Suppressor macrophage (primary cell): ENCODE data around the gene STX5.
"Not testable (repeated sequence)": the region's sequence is repeated elsewhere in the genome, so short reads cannot be mapped to it uniquely, and the experiment has no call there.

ENCODE experiments used
- DNase-seq, 4 experiments: peaks; one replicate each; pipeline ENCODE4 v3.0.0-alpha.2; 2020 to 2022
- total RNA-seq, 17 experiments: gene quantifications; one replicate each; lab custom pipeline; 2026; ENCODE audit warnings: mixed read lengths in 6 of 17, inconsistent platforms in 3 of 17; lab: John Stamatoyannopoulos, UW

Gene STX5, protein sequence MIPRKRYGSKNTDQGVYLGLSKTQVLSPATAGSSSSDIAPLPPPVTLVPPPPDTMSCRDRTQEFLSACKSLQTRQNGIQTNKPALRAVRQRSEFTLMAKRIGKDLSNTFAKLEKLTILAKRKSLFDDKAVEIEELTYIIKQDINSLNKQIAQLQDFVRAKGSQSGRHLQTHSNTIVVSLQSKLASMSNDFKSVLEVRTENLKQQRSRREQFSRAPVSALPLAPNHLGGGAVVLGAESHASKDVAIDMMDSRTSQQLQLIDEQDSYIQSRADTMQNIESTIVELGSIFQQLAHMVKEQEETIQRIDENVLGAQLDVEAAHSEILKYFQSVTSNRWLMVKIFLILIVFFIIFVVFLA
- 24.7 to 73.5 (median 34.3) reads per million in 17 experiments for total RNA-seq

DNA sequence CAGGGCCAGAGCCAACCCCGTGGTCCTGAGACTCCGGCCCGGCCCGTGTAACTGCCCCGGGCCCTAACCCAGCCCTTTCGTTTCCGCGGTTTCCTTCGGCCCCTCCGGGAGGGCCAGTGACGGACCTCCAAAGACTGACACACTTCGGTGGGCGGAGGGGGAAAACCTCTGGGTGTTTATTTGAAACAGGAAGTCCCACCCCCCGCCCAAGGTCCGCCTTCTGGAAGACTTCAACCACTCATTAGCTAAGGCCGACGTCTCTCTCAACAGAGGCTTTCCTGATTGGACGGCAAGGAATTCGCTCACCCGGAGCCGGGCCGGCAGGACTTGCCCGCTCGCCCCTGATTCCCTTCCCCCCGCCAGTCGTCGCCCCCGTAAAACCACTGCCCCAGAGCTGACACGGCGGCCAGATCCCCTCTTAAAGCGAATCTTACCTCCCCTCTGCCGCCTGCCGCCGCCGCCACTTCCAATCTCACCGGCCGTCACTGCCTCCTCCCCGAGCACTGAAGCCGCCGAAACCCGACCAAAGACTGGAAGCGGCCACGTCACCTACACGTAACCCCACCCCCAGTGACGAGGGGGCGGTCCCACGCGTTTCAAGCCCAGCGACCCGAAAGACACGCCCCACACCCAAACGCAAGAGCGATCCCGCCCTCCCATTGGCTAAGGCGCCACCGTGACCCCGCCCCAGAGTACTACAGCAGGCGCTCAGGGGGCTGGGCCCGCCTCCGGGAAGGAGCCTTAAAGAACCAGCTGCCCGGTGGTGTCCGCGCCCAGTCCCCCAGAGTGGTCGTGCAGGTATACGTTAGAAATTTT, at the start of gene STX5:
Gene STX5 (minus strand): TSS at position 532 of the 816 bp plus-strand sequence. CDS start 808 bp downstream, outside the sequence.
- DNase-seq = peak; percentile 99 to 100 (median 99)

DNA sequence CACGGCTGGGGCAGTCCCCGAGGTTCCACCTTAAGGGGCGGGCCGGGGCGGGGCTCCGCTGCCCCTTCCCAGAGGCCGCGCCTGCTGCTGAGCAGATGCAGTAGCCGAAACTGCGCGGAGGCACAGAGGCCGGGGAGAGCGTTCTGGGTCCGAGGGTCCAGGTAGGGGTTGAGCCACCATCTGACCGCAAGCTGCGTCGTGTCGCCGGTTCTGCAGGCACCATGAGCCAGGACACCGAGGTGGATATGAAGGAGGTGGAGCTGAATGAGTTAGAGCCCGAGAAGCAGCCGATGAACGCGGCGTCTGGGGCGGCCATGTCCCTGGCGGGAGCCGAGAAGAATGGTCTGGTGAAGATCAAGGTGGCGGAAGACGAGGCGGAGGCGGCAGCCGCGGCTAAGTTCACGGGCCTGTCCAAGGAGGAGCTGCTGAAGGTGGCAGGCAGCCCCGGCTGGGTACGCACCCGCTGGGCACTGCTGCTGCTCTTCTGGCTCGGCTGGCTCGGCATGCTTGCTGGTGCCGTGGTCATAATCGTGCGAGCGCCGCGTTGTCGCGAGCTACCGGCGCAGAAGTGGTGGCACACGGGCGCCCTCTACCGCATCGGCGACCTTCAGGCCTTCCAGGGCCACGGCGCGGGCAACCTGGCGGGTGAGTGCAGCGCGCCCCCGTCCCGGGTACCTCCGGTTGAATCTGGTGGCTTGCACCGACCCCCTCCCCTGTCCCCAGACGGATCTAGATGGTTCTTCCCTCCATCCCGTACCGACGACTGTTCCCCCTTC, 49.1 kb upstream of the STX5 start, which contains the start of gene SLC3A2:
Gene SLC3A2 (plus strand): TSS at position 94 of the 776 bp plus-strand sequence. CDS start 128 bp downstream, at position 222.
- peak; percentile 89 to 96 (median 92) for DNase-seq

DNA sequence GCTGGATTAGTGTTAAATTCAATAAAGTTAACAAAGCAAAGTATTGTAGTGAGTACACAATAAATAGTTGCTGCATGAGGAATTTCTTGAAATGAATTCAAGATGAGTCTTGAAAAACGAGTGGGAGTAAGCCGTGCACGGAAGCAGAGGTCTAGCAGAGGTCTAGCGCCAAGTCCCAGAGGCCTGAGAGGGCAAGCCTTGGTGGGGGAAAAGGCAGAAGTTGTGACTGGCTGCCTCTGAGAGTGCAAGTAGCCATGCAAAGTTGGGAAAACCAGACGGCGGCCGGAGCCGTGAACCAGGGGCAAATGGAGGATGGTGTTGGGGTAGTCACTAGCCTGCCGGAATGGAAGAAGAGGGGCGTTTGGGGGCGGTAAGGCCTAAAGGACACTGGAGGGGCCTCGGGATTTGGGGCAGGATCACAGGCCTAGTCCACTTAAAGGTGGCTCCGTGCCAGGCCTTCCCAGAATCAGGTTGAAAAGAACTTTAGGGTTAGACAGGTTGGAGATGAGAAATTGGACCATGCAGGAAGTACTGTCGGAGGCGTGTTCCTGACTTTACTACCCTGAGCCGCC, 48.5 kb upstream of the STX5 start:
- peak; percentile 75 to 88 (median 86) for DNase-seq

DNA sequence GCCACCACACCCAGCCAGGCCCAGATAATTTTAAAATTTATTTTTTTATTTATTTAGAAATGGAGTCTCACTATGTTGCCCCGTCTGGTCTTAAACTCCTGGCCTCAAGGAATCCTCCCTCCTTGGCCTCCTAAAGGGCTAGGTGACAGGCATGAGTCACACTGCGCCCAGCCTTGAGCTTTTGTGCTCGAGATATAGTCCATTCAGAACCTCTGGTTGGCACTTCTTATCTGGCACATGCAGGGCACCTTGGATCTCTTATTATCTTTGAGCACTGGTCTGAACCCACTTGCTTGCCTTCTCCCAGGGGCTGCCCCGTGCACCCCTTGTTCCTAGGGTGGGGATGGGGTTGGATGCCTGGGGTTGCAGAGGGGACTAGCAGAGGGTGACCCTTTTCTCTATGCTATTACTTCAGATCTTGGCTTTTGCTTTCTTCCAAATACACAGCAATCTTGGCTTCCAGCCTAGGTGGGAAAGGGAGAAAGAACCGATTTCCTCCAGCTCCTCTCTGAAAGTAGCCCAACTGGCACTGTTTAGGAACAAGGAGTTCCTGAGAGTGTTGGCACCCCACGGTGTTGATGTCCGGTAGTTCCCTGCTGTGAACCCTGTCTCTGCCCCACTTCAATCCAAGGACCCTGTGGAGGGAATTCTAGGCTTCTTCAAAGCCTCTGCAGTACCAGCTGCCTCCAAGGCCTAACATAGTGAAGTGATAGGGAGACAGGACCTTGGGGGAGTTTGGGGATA, 47.6 kb upstream of the STX5 start:
- no peak for DNase-seq

DNA sequence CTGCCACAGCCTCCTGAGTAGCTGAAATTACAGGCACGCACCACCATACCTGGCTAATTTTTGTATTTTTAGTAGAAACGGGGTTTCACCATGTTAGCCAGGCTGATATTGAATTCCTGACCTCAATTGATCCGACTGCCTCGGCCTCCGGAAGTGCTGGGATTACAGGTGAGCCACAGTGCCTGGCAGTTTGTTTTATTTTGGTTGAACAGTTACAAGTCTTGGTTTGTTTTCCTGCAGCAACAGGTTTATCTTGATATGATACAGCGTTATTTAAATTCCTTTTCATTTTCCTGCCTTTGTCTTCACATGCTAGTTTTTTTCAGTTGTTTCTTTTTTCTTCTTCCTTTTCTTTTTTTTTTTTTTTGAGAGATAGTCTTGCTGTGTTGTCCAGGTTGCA, 44.9 kb upstream of the STX5 start:
- DNase-seq = no peak

DNA sequence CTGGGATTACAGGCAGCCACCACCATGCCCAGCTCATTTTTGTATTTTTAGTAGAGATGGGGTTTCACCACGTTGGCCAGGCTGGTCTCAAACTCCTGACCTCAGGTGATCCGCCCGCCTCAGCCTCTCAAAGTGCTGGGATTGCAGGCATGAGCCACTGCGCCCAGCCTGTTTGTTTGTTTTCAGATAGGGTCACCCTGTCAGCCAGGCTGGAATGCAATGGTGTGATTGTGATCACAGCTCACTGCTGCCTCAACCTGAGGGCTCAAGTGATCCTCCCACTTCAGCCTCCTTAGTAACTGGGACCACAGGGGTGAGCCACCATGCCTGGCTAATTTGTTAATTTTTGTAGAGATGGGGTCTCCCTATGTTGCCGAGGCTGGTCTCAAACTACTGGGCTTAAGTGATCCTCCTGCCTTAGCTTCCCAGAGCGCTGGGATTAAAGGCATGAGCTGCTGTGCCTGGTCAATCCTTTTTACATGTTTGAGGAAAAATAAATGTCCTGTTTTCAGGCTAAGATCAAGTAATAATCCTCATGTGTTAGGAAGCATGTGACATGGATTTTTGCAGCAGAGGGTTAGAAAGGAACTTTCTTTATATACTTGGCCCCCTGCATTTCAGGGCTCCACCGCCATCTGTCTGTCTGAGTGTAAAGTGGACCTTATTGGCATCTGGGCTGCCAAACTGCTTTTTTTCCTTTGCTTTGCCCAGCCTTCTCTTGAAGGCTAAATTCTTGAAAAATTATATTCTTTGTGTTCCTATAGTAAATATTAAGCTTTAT, 44.0 kb upstream of the STX5 start:
- no peak for DNase-seq

DNA sequence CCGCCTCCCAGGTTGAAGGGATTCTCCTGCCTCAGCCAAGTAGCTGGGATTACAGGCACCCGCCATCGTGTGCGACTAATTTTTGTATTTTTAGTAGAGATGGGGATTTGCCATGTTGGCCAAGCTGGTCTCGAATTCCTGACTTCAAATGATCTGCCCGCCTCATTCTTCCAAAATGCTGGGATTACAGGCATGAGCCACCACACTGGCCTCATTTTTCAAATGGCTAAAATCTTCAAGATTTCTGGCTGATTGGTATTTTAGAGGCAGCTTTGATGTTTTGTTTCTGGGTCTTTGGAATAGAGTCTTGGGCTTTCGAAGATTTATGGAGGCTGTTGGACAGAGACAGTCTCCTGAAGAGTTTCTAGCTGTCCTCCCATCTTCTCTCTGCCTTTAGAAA, 43.0 kb upstream of the STX5 start:
- DNase-seq = no peak

DNA sequence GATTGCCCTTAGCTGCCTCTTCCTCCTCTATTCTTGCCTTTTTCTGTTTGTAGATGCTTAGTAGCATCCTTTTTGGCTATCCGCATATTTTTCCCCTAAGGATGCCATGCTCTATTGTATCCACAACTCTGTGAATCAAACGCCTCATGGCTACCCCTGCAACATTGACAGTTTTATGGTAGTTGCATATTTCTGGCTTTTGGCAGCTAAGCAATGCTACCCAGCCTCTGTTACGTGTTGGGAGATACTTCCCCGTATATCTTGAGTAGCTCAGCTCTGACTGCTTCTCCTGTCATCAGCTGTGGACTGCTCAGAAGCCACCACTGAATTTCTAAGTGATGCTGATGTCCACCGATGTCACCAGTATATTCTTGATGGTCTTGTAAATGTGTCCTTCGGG, 33.8 kb upstream of the STX5 start:
- DNase-seq = peak in 1 of 4 experiments; percentile 18

DNA sequence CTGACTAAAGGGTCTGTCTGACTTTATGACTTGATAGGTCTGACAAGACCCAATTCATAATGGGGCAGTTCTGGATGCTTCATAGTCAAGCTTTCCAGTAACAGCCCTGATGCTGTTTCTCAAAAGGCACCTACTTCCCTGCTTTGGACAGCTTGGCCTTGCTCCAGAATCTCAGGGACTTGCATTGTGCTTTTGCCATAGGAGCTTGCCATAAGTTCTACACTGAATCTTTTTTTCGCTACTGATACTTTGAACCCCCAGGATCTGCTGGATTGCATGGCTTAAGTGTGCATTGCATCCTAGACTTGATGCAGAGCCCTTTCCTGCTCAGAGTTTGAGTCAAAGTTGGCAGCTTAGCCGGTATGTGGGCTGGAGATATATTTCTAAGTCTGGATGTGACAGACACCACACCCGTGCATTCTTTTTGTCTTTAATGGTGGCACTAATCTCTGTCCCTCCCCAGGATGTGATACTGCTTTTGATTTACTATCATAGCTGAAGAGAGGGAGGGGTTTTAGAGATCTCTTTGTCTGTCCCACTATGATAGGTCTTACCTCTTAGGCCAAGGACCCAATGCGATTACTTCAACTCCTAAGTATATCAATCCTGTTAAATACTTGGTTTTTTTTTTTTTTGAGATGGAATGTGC, 32.0 kb upstream of the STX5 start:
- DNase-seq = no peak

DNA sequence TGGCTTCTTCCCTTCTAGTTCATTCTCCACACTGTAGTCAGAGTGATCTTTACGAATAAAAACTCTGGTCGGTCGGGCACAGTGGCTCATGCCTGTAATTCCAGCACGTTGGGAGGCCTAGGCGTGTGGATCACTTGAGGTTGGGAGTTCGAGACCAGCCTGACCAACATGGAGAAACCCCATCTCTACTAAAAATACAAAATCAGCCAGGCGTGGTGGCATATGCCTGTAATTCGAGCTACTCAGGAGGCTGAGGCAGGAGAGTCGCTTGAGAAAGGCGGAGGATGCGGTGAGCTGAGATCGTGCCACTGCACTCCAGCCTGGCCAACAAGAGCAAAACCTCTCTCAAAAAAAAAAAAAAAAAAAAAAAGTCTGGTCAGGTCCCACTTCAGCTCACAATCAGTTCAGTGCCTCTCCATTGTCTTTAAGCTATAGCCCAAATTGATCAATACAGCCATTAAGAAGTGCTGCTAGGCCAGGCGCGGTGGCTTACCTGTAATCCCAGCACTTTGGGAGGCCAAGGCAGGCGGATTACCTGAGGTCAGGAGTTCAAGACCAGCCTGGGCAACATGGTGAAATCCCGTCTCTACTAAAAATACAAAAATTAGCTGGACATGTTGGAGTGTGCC, 29.8 kb upstream of the STX5 start:
- not testable (repeated sequence) for DNase-seq

DNA sequence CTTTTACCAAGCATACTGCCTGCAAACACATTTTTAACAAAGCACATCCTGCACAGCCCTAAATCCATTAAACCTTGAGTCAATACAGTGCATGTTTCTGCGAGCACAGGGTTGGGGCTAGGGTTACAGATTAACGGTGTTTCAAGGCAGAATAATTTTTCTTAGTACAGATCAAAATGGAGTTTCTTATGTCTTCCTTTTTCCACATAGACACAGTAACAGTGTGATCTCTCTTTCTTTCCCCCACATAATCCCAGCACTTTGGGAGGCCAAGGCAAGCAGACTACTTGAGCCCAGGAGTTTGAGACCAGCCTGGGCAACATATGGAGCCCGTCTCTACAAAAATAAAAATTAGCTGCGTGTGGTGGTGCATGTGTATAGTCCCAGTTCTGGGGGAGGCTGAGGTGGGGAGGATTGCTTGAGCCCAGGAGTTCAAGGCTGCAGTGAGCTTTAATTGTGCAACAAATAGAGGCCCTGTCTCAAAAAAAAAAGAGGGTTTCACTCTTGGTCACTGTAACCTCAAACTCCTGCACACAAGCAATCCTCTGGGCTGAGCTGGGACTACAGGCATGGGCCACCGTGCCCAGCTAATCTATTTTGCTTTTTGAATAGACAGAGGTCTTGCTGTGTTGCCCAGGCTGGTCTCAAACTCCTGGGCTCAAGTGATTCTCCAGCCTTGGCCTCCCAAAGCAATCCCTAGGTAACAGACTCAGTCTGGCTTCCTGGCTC, 29.1 kb upstream of the STX5 start:
- no peak for DNase-seq

DNA sequence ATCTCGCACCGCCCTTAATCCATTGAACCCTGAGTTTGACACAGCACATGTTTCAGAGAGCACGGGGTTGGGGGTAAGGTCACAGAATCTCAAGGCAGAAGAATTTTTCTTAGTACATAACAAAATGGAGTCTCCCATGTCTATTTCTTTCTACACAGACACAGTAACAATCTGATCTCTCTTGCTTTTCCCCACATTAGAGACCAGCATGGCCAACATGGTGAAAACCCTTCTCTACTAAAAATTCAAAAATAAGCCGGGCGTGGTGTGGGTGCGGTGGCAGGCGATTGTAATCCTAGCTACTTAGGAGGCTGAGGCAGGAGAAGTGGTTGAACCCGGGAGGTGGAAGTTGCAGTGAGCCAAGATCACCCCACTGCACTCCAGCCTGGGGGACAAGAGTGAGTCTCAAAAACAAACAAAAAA, 27.4 kb upstream of the STX5 start:
- DNase-seq = not testable (repeated sequence)

DNA sequence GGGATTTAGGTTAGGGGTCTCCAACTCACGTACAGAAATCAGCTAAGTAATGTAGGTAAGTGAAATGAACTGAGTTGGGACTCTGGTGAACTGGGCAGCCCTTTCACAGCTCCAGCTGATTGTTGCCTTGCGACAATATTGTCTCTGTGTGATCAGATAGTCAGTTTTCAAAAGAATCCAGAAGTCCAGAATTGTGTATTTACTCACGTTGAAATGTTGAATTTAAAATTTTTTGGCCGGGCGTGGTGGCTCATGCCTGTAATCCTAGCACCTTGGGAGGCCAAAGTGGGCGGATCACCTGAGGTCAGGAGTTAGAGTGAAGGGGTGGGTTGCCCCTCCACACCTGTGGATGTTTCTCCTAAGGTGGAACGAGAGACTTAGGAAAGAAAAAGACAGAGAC, 26.4 kb upstream of the STX5 start:
- DNase-seq = no peak

DNA sequence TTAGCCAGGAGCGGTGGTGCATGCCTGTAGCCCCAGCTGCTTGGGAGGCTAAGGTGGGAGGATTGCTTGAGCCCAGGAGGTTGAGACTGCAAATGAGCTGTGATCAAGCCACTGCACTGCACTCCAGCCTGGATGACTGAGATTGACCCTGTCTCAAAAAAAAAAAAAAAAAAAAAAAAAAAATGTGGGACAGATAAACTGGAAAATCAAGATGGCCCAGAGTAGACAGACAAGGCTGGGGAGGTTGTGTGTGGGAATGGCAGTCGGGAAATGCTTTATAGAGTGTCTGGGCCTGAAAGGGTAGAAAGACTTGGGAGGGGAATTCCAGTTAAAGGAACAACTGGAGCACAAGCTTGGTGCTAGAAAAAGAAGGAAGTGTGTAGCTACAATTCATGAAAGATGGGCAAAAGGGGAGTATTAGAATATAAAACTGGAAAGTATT, 25.7 kb upstream of the STX5 start:
- peak; percentile 28 to 54 (median 50) for DNase-seq

DNA sequence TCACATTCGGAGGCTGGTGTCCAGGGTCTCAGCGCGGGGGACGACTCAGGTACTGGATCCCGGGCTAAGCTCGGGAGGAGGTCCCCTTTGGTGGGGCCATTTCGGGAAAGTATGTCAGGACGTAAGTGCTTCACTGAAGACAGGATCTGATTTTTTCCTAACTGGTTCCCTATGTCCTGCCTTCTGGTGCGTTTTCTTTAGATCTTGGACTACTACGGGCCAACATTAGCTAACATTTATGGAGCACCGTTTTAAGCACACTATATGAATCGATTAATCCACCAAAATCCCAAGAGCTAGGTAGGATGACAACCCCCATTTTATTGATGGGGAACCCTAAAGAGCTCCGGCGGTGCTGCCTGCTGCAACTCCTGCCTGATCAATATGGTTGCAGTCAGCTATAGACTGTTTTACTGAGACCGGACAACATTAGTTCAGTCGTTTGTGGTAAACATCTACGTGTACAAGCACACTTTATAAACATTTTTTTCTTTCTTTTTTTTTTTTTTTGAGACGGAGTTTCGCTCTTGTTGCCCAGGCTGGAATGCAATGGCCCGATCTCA, 24.6 kb upstream of the STX5 start:
- DNase-seq = no peak

DNA sequence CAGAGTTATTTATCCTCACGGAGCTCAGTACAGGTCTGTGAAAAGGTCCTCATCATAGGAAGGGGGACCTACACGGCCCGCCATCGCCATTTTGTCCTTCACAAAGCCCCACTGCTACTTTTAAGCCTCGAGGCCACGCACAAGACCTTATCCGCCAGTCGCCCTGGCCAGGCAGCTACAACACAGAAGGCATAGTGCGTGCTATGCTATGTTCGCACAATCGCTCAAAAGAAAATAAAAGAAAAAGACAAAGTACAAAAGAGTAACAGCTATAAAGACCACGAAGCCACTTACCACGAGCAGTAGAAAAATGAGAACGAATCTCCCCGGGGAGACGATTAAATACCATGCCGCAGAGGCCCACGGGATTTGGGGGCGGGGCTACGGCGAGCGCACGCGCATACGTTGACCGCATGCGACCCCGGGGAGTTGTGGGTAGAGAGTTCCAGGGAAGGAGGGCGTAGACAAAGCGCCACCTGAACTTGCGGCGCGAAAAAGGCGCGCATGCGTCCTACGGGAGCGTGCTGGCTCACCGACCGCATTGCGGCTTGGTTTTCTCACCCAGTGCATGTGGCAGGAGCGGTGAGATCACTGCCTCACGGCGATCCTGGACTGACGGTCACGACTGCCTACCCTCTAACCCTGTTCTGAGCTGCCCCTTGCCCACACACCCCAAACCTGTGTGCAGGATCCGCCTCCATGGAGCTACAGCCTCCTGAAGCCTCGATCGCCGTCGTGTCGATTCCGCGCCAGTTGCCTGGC, 23.9 kb upstream of the STX5 start:
- peak; percentile 98 to 99 (median 98) for DNase-seq

DNA sequence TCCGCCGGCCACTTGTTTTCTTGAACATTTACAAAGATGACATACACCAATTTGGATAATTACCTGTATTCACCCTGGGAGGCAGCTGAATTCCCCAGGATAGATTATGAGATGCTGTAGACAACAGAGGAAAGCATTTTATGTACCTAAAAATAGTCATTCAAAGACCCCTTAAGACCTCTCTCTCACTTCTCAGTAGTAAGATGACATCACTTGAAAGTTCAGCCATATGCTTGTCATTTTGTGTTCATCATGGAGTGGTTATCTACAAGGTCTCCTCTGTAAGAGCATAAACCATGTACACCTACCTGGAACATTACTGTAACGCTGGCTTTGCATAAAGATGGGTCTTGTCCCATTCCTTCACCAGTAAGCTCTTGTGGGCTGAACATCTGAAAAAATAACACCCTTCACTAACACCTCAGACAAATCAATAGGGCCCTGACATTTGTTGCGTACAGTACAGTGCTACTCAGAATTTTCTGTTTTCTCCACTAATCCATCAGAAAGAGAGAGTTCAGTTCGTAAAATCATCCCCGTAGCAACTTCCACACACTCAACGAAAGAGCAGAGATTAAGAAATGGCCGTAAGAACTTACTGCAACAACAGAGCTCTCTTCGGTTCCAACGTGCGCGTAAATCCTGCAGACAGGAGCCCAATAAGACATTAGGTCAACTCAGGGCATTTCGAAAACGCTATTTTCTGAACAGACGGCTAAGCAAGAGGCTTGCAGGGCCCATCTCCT, 23.1 kb upstream of the STX5 start:
- DNase-seq = no peak
